Kidney capillary endothelial cell (primary cell): ENCODE measurements around the gene SLC27A5.
"Not testable (repeated sequence)": the region's sequence is repeated elsewhere in the genome, so short reads cannot be mapped to it uniquely, and the experiment has no call there.

Experiments
- DNase-seq: peaks from one replicate; pipeline ENCODE4 v3.0.0-alpha.2; 2018; ENCODE audit warnings: low spot score

The SLC27A5 gene

DNA sequence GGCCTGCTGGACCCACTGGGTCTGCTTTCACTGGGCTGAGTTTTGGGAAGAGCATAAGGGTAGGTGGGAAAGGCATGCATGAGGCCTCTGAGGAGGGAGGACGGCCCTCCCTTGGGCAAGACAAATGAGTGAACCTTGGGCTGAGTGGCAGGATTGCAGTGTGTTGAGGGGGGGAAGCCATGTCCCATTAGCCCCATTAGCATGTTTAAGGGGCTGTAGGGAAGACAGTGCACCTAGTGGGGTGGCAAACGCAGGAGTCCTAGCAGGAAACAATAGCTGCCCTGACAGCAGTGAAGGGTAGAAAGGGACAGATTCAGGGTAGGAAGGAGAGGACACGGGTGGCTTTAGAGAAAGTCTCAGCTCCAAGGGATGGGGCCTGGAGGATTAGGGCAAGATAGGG, 10.9 kb upstream of the SLC27A5 start:
- no peak for DNase-seq

- DNase-seq = no peak
Observed at GRCh38 chr19:58521651-58522050, 9.9 kb upstream of the SLC27A5 start.

- DNase-seq = no peak
Observed at GRCh38 chr19:58520257-58520599, 8.4 kb upstream of the SLC27A5 start.

DNA sequence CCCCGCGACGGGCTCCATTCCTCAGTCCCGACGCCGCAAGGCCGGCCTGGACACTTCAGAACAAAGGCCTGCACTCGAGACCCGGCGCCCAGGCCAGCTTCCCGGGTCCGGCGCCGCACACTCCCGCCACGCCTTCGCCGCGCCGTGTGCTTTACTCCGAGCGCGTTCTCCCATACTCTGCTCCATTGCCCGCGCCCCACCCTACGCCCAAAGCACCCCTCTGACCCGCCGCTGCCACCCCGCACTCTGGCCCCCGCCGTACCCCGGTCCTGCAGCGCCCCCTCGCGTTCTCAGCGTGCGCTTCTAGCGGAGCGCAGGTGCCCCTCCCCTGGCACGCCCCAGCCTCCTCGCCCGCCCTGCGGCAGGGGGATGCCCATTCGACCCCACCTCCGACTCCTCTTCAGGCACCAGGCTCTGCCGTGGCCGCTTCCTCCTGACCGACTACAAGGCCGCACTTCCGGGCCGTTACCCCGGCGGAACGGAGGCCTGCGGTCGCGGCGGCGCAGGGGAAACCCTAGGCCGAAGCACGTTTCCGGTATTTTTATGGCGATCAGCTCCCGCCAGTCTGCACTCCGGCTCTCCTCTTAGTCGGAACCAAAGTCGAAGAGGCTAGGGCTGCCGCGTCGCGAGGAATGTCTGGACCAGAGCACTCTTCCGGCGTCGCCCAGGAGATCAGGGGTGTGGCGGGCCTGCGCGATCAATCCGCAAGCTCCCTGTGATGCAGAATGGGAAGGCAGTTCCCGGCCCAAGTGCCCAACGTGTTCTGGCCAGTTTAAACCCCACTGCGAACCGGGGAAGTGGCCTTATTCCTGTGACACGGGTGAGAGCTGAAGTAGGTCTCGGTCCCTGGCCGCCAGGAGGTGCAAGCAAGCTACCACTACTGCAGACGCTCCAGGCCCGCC, 7.8 kb upstream of the SLC27A5 start, which contains the start of gene ZBTB45:
ZBTB45 (minus strand) TSS at position 456 of the 902 bp plus-strand sequence. CDS start 2,137 bp downstream, outside the sequence.
- DNase-seq = peak; percentile 88

- DNase-seq = peak; percentile 58
Observed at GRCh38 chr19:58519087-58519354, 7.2 kb upstream of the SLC27A5 start.

DNA sequence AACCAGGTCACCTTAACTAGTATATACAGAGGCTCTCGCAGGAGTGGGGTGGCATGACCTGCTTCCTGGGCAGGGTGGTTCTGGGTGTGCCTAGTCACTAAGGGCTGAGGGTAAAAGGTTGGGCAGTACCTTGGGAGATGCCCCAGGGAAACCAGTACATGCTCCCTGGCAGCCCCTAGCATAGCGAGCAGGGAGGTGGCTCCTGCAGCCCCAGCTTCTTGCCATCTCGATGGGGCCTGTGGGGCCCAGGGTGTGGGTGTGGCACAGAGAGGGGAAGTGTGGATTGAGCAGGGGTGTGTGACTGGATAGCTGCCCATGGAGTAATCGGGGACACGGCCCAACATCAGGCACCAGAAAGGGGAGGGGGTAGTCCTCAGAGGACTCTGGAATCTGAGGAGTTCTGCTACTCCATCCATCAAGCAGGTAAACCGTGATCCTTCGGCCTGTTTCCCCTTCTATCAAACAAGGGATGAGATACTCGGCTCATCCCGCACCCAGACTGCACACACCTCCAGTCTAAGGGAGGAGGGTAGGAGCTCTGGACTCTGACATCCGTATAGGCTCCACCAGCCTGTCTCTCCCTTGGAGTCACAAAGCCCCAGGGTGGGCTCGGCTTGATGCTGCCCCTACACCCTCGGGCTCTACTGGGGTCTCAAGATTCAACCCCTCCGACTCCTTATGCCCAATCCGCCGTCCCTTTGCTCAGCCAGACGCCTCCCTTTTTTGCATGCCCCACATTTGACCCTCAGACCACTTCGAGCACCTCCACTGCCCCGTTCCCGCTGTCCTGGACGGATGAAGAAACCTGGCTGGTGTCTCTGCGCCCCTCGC, 6.7 kb upstream of the SLC27A5 start:
- DNase-seq = no peak

DNA sequence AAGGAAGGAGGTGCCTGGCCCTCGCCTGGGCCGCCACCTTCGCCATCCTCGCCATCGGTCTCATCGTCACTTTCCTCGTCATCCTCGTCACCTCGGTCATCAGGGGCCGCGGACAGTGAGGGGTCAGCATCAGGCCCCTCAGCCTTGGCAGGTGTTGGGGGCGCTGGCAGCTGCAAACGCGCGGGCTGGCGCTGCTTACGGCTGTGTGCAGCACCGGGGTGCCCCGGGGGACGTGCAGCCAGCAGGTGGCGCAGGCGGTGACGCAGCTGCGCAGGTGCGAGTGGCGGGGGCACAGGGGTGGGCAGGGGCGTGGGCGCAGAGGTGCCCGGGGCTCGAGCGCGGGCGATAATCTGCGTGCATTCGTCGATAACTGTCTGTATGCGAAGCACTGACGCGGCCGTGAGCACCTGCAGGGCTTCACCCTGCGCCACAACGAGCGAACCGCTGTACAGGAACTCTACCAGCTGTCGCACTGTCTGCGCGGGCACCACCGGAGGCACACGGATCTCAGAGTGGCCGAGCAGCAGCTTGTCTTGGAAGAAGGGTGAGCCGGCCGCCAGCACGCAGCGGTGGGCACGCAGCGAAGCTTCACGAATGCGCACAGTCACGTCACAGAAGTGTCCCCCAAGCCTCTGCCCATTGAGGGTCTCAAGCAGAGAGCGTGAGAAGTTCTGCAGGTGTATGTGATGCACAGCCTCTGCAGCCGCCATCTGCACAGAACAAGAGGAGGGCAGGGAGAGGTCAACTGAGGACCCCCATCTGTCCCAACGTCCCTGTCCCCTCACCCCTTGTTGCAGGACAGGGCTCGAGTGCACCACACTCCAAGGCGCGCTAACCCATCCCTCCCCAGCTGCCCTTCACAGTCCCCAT, 5.4 kb upstream of the SLC27A5 start:
- no peak for DNase-seq

DNA sequence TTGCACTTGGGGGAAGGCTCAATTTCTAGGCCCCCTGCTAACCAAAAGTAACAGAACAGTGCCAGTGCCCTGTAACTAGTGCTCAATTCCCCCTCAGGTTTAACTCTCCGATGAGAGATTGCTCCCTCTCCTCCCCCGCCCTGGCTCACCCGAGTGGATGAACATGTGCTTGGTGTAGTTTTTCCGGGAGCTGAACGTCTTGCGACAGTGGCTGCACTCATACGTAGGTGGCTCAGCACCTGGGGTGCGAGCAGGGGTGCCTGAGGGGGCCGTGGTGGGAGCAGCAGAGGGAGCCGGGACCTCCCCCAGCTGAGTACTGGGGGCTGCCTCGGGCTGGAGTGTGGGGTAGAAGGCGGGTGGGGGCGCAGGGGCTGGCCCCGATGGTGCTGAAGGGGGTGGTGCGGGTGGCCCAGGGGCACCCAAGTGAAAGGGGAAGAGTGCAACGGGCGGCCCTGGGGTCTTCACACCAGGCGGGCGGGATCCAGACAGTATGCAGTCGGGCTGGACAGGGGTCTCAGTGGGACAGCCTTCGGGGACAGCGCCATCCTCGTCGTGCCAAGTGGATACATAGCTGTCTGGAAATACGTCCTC, 4.5 kb upstream of the SLC27A5 start:
- DNase-seq = no peak

- no peak for DNase-seq
Observed at GRCh38 chr19:58515259-58515658, 3.5 kb upstream of the SLC27A5 start.

GRCh38 chr19:58514564-58515022, 2.8 kb upstream of the SLC27A5 start:
- DNase-seq = no peak

- DNase-seq = peak; percentile 86
Observed at GRCh38 chr19:58513694-58514563, 2.1 kb upstream of the SLC27A5 start.

DNA sequence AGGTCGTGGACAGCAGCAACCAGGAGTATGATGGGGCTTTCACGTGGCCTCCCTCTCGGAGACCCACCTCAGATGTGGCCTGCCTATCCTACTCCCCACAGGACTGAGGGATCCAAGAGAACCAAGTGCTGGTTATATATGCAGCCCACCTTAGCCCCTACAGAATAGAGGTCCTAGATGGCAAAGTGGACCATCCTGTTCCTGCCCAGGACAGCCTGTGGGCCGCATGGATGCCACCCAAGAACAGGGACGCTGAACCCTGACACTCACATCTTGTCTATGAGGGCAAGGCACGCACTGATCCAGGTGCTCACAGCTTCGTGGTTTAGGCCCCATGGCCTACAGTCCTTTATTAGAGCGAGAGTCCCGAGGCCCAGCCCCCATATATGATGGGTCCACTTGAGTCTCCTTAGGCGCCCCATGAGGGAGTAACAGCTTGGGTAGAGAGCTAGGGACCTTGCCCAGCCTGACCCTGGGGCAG, 1.5 kb upstream of the SLC27A5 start:
- no peak for DNase-seq

GRCh38 chr19:58510084-58510862, 1.5 kb downstream of the SLC27A5 start:
- no peak for DNase-seq

GRCh38 chr19:58509731-58510083, 2.1 kb downstream of the SLC27A5 start:
- no peak for DNase-seq

DNA sequence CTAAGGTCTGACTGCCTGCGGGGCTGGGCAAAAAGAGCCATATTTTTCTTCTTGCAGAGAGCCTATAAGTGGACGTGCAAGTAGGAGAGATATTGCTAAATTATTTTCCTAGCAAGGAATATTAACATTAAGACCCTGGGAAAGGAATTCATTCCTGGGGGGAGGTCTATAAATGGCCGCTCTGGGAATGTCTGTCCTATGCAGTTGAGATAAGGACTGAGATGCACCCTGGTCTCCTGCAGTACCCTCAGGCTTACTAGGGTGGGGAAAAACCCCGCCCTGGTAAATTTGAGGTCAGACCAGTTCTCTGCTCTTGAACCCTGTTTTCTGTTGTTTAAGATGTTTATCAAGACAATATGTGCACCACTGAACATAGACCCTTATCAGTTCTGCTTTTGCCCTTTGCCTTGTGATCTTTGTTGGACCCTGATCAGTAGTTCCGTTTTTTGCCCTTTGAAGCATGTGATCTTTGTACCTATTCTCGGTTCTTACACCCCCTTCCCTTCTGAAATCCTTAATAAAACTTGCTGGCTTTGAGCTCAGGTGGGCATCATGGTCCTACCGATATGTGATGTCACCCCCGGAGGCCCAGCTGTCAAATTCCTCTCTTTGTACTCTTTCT, 4.1 kb downstream of the SLC27A5 start:
- DNase-seq = not testable (repeated sequence)

DNA sequence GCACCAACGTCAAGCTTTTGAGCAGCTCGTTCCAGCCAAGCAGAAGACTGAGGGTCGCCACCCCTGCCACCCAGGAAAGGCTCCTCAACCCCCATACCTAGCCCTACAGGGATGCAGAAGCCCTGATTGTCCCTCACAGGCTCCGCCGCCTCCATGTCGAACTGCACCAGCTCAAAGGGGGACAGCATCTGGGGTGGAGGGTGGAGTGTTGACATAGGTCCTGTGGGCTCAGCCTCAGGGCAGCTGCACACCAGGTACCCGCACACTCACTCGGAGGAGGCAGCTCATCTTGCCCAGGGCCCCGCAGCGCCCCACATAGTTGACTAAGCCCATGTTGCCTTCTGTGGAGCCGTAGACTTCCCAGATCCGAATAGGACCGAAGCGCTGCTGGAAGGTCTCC, 11.6 kb downstream of the SLC27A5 start:
- DNase-seq = no peak

- peak; percentile 99 for DNase-seq
Observed at GRCh38 chr19:58499021-58499927, 12.5 kb downstream of the SLC27A5 start.

GRCh38 chr19:58498316-58499020, 13.3 kb downstream of the SLC27A5 start:
- no peak for DNase-seq
